Inflammatory macrophage treated with lipopolysaccharide for 4 hours (primary cell): ENCODE data around the gene FSCN2.
"Not testable (repeated sequence)": the region's sequence is repeated elsewhere in the genome, so short reads cannot be mapped to it uniquely, and the experiment has no call there.

Source experiments
- DNase-seq: peaks from one replicate; pipeline ENCODE4 v3.0.0-alpha.2; 2020

FSCN2 gene

DNA sequence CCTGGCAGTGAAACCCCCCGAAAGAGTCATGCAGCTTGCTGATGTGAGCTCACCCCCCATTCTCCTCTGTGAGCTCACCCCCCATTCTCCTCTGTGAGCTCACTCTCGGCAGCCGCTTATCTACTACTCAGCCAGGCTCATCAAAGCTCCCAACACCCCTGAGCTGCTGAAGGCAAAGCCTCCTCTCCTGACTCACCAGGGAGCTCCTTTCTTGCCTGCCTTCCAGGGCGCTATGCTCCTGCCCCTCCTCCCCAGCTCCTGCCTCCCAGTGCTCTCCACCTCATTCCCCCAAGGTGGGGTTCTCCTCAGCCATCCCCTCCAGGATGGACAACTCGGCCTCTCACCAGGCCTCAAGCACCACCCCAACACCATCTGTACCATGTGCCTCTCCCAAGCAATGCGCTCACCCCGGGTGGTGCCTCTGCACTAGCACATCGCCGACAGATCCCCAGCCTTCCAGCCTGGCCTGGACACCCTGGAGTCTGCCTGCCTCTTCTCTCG is 51.7 kb downstream of the FSCN2 start:
- no peak for DNase-seq

DNA sequence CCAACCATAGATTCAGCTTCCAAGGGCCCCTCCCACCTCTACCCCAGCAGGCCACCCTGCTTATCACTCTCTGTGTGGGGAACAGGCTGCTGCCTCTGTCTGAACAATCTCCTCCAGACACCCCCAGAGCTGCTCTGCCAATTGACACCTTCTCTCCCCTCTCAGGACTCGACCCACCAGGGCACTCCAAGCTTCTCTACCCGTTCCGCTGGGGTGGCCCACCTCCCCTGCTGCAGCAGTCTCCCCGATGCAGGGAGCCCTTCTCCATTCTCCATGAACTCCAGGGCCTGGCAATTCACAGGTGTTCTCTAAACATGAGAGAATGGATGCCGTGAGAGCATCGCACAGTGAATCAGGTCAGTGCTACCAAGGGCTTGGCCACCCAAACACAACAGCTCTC is 52.3 kb downstream of the FSCN2 start:
- DNase-seq: no peak

DNA sequence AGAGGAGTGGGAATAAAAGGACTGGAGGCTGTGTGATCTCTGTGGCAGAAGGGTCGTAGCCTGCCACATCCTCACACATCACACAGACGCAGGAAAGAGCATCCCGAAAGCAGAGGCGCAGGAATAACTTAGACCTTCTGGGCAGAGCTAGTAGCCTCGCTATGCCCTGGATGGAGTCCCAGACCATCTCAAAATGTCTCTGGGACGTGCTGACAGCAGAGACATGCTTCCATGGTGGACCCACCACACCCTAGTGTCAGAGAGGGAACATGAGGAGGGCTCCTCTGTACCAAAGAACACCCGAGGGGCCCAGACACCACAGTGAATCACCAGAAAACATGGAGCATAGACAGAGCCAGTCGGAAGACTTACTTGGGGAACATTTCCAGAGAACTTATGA is 53.6 kb downstream of the FSCN2 start:
- DNase-seq: no peak

DNA sequence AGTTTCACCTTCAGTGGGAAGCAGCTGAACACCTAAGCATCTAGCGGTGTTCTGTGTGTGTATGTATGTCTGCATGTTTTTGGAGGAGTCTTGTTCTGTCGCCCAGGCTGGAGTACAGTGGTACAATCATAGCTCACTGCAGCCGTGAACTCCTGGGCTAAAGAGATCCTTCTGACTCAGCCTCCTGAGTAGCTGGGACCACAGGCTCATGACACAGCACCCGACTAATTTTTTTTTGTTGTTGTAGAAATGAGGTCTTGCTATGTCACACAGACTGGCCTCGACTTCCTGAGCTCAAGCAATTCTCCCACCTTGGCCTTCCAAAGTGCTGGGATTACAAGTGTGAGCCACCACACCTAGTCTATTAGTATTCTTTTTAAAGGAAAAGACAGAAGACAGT is 54.2 kb downstream of the FSCN2 start:
- DNase-seq: no peak

DNA sequence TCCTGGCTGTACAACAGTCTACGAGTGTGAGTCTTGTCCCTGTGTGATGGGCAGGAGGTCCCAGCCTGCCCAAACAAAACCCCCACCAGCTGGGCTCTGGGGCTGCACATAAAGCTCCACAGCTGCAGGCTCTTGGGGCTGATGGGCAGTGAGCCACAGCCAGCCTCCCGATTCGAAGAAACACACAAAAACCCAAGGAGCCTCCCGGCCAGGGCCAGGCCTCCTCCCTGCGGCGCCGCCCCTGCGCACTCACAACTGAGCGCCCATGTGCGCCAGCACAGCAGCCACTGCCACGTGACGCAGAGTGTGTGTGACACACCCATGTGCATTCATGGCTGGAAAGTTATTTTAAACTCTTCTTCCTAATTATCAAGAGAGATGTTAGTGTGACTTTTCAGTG is 54.6 kb downstream of the FSCN2 start:
- no peak for DNase-seq

DNA sequence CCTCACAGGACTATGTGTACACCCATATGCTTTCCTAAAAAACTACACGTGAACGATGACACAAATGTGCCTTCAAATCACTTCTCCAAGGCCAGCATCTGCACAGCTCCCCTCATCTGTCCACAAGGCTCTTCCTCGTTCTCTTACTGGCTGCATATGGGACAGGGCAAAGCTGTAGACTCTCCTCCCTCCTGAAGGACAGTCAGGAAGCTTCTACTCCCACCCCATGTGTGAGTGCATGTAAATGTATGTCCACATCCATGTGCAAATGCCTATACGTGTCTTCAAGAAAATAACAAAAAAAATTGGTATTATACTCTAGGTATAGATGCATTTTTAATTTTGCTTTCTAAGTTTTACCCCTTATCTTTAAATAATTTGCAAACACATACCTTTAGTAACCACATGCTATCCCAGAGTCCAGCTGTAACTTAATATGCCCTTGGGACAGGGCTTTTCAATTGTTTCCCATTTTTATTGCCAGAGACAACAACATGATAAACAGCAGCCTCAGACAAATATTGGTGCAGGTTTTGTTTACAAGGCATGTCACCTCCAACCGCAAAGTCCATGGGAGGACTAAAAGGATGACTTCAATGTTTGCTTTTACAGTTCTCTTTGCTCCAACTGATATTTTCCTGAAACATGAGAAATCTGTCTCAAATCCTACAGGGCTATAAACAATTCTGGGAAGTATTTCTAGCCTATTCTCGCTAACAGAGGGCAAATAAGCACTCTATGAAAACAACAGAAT is 55.6 kb downstream of the FSCN2 start:
- DNase-seq: no peak

DNA sequence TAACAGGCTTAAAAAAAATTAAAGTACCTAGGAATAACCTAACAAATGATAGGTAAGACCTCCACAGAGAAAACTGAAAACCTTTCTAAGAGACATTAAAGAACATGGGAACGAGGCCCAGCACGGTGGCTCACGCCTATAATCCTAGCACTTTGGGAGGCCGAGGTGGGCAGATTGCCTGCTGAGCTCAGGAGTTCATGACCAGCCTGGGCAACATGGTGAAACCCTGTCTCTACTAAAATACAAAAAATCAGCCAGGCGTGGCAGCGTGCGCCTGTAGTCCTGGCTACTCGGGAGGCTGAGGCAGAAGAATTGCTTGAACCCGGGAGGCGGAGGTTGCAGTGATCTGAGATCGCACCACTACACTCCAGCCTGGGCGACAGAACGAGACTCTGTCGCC is 56.6 kb downstream of the FSCN2 start:
- DNase-seq: not testable (repeated sequence)

DNA sequence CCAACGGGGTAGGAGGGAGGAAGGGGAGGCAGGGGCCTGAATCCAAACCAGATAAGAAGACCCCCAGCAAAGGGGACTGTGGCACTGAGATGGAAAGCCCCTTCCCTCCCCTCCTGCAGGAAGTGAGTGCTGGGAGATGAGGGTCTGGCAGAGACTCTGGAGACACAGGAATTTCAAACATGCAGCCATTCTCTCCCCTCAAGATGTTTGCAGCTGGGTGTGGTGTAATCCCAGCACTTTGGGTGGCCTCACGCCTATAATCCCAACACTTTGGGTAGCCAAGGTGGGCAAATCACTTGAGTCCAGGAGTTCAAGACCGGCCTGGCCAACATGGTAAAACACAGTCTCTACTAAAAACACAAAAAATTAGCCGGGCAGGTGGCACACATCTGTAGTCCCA is 57.9 kb downstream of the FSCN2 start:
- DNase-seq: no peak
